HG02588 (cell line): ENCODE results near the gene PYY.
"Not testable (repeated sequence)": the region's sequence is repeated elsewhere in the genome, so short reads cannot be mapped to it uniquely, and the experiment has no call there.

Source experiments
- ATAC-seq: cut with Tn5 transposase; IDR thresholded peaks from one replicate; pipeline ENCODE4 v1.9.1; 2021; ENCODE audit warnings: mild to moderate bottlenecking, moderate library complexity; ENCODE audit not compliant: unreplicated experiment

The PYY gene

GRCh38 chr17:43953746-43954145, at the start of gene PYY:
Gene PYY (minus strand): TSS chr17:43953940. CDS start chr17:43953483, 457 bp downstream.
- no peak for ATAC-seq

- no peak for ATAC-seq
Measured at GRCh38 chr17:44002141-44002848, 48.6 kb upstream of the PYY start.

- no peak for ATAC-seq
Measured at GRCh38 chr17:44001461-44001920, 47.8 kb upstream of the PYY start.

GRCh38 chr17:44000871-44001460, 47.2 kb upstream of the PYY start:
- no peak for ATAC-seq

GRCh38 chr17:44000141-44000860, 46.6 kb upstream of the PYY start:
- no peak for ATAC-seq

- no peak for ATAC-seq
Measured at GRCh38 chr17:43999024-43999423, 45.3 kb upstream of the PYY start.

GRCh38 chr17:43998552-43998951, 44.8 kb upstream of the PYY start:
- ATAC-seq: no peak

GRCh38 chr17:43997180-43997579, 43.4 kb upstream of the PYY start:
- ATAC-seq: not testable (repeated sequence)

- ATAC-seq: no peak
Measured at GRCh38 chr17:43995150-43995471, 41.4 kb upstream of the PYY start.

GRCh38 chr17:43994272-43995149, 40.8 kb upstream of the PYY start:
- no peak for ATAC-seq

- no peak for ATAC-seq
Measured at GRCh38 chr17:43992641-43993040, 38.9 kb upstream of the PYY start.

- no peak for ATAC-seq
Measured at GRCh38 chr17:43988301-43988700, 34.6 kb upstream of the PYY start.

GRCh38 chr17:43987131-43988021, 33.6 kb upstream of the PYY start:
- ATAC-seq: no peak

- ATAC-seq: no peak
Measured at GRCh38 chr17:43986225-43986981, 32.7 kb upstream of the PYY start.

- no peak for ATAC-seq
Measured at GRCh38 chr17:43984521-43984920, 30.8 kb upstream of the PYY start.

- no peak for ATAC-seq
Measured at GRCh38 chr17:43983515-43984411, 30.0 kb upstream of the PYY start.

- no peak for ATAC-seq
Measured at GRCh38 chr17:43983196-43983514, 29.4 kb upstream of the PYY start.

GRCh38 chr17:43982171-43982570, 28.4 kb upstream of the PYY start:
- no peak for ATAC-seq

GRCh38 chr17:43979671-43980070, 25.9 kb upstream of the PYY start:
- no peak for ATAC-seq
